ENCODE results near the gene ASTN1.

The ASTN1 gene

DNA sequence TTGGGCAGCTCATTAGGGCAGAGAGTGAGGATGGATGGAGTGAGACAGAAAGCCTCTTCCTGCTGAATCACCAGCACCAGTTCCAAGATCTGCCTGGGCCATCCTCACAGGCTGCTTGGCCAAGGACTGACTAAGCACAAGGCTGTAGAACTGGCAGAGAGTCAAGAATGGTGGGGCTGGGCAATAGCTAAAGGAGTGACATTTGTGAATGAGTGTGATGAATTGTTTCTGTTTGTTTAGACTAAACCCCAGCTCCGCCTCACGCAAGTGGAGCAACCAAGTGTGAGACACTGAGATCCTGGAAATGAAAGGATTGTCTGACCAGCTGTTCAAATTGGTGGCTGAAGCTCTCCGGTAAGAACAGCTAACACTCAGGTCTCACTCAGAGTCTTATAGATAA is 44.8 kb upstream of the ASTN1 start (continued):
- TF ChIP-seq ZNF324 (tag by site-specific recombination; IDR thresholded peaks at IDR 0.05) = peak; percentile 89
- TF ChIP-seq, protein P1, sequence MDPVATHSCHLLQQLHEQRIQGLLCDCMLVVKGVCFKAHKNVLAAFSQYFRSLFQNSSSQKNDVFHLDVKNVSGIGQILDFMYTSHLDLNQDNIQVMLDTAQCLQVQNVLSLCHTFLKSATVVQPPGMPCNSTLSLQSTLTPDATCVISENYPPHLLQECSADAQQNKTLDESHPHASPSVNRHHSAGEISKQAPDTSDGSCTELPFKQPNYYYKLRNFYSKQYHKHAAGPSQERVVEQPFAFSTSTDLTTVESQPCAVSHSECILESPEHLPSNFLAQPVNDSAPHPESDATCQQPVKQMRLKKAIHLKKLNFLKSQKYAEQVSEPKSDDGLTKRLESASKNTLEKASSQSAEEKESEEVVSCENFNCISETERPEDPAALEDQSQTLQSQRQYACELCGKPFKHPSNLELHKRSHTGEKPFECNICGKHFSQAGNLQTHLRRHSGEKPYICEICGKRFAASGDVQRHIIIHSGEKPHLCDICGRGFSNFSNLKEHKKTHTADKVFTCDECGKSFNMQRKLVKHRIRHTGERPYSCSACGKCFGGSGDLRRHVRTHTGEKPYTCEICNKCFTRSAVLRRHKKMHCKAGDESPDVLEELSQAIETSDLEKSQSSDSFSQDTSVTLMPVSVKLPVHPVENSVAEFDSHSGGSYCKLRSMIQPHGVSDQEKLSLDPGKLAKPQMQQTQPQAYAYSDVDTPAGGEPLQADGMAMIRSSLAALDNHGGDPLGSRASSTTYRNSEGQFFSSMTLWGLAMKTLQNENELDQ (tag by site-specific recombination; IDR thresholded peaks at IDR 0.05; ENCODE audit: low read depth) = no peak
- TF ChIP-seq, protein P2, sequence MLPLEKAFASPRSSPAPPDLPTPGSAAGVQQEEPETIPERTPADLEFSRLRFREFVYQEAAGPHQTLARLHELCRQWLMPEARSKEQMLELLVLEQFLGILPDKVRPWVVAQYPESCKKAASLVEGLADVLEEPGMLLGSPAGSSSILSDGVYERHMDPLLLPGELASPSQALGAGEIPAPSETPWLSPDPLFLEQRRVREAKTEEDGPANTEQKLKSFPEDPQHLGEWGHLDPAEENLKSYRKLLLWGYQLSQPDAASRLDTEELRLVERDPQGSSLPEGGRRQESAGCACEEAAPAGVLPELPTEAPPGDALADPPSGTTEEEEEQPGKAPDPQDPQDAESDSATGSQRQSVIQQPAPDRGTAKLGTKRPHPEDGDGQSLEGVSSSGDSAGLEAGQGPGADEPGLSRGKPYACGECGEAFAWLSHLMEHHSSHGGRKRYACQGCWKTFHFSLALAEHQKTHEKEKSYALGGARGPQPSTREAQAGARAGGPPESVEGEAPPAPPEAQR (tag by site-specific recombination; IDR thresholded peaks at IDR 0.05) = no peak
- no peak for TF ChIP-seq RBAK (tag by site-specific recombination; IDR thresholded peaks at IDR 0.05)
- no peak for TF ChIP-seq YY2 (tag by site-specific recombination; IDR thresholded peaks at IDR 0.05)
- TF ChIP-seq, protein P3, sequence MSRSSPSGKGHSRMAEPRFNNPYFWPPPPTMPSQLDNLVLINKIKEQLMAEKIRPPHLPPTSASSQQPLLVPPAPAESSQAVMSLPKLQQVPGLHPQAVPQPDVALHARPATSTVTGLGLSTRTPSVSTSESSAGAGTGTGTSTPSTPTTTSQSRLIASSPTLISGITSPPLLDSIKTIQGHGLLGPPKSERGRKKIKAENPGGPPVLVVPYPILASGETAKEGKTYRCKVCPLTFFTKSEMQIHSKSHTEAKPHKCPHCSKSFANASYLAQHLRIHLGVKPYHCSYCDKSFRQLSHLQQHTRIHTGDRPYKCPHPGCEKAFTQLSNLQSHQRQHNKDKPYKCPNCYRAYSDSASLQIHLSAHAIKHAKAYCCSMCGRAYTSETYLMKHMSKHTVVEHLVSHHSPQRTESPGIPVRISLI (tag by site-specific recombination; IDR thresholded peaks at IDR 0.05) = no peak
- no peak for TF ChIP-seq ZNF23 (tag by site-specific recombination; IDR thresholded peaks at IDR 0.05; ENCODE audit: borderline replicate concordance)
- TF ChIP-seq ZNF776 (tag by site-specific recombination; IDR thresholded peaks at IDR 0.05; ENCODE audit: borderline replicate concordance) = no peak
- TF ChIP-seq, protein P4, sequence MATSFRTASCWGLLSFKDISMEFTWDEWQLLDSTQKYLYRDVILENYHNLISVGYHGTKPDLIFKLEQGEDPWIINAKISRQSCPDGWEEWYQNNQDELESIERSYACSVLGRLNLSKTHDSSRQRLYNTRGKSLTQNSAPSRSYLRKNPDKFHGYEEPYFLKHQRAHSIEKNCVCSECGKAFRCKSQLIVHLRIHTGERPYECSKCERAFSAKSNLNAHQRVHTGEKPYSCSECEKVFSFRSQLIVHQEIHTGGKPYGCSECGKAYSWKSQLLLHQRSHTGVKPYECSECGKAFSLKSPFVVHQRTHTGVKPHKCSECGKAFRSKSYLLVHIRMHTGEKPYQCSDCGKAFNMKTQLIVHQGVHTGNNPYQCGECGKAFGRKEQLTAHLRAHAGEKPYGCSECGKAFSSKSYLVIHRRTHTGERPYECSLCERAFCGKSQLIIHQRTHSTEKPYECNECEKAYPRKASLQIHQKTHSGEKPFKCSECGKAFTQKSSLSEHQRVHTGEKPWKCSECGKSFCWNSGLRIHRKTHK (tag by site-specific recombination; IDR thresholded peaks at IDR 0.05) = no peak
- no peak for TF ChIP-seq ZNF626 (tag by site-specific recombination; IDR thresholded peaks at IDR 0.05)
- TF ChIP-seq, protein P5, sequence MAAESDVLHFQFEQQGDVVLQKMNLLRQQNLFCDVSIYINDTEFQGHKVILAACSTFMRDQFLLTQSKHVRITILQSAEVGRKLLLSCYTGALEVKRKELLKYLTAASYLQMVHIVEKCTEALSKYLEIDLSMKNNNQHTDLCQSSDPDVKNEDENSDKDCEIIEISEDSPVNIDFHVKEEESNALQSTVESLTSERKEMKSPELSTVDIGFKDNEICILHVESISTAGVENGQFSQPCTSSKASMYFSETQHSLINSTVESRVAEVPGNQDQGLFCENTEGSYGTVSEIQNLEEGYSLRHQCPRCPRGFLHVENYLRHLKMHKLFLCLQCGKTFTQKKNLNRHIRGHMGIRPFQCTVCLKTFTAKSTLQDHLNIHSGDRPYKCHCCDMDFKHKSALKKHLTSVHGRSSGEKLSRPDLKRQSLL (tag by site-specific recombination; IDR thresholded peaks at IDR 0.05) = no peak
- TF ChIP-seq ZNF510 (tag by site-specific recombination; IDR thresholded peaks at IDR 0.05; ENCODE audit: insufficient replicate concordance) = no peak
- 0 out of 2 replicates have a peak, but pooled peaks have one; percentile 2 for TF ChIP-seq ZNF654 (tag by site-specific recombination; IDR thresholded peaks at IDR 0.05; ENCODE audit: low read depth)
- TF ChIP-seq ZNF560 (tag by site-specific recombination; IDR thresholded peaks at IDR 0.05; ENCODE audit: borderline replicate concordance) = no peak
- TF ChIP-seq ZNF239 (tag by site-specific recombination; IDR thresholded peaks at IDR 0.05) = no peak
- TF ChIP-seq, protein P6, sequence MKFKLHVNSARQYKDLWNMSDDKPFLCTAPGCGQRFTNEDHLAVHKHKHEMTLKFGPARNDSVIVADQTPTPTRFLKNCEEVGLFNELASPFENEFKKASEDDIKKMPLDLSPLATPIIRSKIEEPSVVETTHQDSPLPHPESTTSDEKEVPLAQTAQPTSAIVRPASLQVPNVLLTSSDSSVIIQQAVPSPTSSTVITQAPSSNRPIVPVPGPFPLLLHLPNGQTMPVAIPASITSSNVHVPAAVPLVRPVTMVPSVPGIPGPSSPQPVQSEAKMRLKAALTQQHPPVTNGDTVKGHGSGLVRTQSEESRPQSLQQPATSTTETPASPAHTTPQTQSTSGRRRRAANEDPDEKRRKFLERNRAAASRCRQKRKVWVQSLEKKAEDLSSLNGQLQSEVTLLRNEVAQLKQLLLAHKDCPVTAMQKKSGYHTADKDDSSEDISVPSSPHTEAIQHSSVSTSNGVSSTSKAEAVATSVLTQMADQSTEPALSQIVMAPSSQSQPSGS (tag by site-specific recombination; IDR thresholded peaks at IDR 0.05; ENCODE audit: low read depth) = 0 out of 2 replicates have a peak, but pooled peaks have one; percentile 17
- TF ChIP-seq, protein P7, sequence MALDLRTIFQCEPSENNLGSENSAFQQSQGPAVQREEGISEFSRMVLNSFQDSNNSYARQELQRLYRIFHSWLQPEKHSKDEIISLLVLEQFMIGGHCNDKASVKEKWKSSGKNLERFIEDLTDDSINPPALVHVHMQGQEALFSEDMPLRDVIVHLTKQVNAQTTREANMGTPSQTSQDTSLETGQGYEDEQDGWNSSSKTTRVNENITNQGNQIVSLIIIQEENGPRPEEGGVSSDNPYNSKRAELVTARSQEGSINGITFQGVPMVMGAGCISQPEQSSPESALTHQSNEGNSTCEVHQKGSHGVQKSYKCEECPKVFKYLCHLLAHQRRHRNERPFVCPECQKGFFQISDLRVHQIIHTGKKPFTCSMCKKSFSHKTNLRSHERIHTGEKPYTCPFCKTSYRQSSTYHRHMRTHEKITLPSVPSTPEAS (tag by site-specific recombination; IDR thresholded peaks at IDR 0.05) = no peak
- peak; percentile 55; the same call in 1 of the 2 replicates for TF ChIP-seq BCL11A (tag by site-specific recombination; IDR thresholded peaks at IDR 0.05; ENCODE audit: low read depth)
- no peak for TF ChIP-seq GLI4 (tag by site-specific recombination; IDR thresholded peaks at IDR 0.05)
- TF ChIP-seq ZNF19 (tag by site-specific recombination; IDR thresholded peaks at IDR 0.05; ENCODE audit: low read depth) = no peak
- no peak for TF ChIP-seq ZNF155 (tag by site-specific recombination; IDR thresholded peaks at IDR 0.05)
- peak; percentile 78; the same call in 1 of the 2 replicates for TF ChIP-seq TRIM28 (IDR thresholded peaks at IDR 0.05; ENCODE audit: borderline replicate concordance, low read length)
- no peak for TF ChIP-seq ZNF670 (tag by site-specific recombination; IDR thresholded peaks at IDR 0.05; ENCODE audit: low read depth)
- 0 out of 2 replicates have a peak, but pooled peaks have one; percentile 70 for TF ChIP-seq ZSCAN30 (tag by site-specific recombination; IDR thresholded peaks at IDR 0.05)
- no peak for TF ChIP-seq KLF16 (tag by site-specific recombination; IDR thresholded peaks at IDR 0.05)
- TF ChIP-seq, protein P8, sequence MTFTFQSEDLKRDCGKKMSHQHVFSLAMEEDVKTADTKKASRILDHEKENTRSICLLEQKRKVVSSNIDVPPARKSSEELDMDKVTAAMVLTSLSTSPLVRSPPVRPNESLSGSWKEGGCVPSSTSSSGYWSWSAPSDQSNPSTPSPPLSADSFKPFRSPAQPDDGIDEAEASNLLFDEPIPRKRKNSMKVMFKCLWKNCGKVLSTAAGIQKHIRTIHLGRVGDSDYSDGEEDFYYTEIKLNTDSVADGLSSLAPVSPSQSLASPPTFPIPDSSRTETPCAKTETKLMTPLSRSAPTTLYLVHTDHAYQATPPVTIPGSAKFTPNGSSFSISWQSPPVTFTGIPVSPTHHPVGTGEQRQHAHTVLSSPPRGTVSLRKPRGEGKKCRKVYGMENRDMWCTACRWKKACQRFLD (tag by site-specific recombination; IDR thresholded peaks at IDR 0.05) = no peak
- TF ChIP-seq ZNF423 (tag by site-specific recombination; IDR thresholded peaks at IDR 0.05) = no peak
- TF ChIP-seq GFI1B (tag by site-specific recombination; IDR thresholded peaks at IDR 0.05) = 0 out of 2 replicates have a peak, but pooled peaks have one; percentile 28
- TF ChIP-seq ZNF292 (tag by site-specific recombination; IDR thresholded peaks at IDR 0.05; ENCODE audit: borderline replicate concordance, low read depth) = no peak
